TTC549 (cell line): ENCODE results near the gene PLBD2.

Experiments
- FAIRE-seq: peaks from 2 replicates; lab custom pipeline; 2012; peaks lifted over from hg19 to GRCh38; lab: Jason Lieb, UNC

Gene PLBD2

GRCh38 chr12:113358381-113359132 is at the start of gene PLBD2:
TSS of gene PLBD2 (plus strand) at chr12:113358587. CDS start at chr12:113358601, 14 bp downstream.
- no peak for FAIRE-seq

GRCh38 chr12:113310489-113310888 is 47.9 kb upstream of the PLBD2 start:
- no peak for FAIRE-seq

GRCh38 chr12:113314121-113314529 is 44.3 kb upstream of the PLBD2 start:
- no peak for FAIRE-seq

- FAIRE-seq = no peak
Measured at GRCh38 chr12:113315358-113315757, 43.0 kb upstream of the PLBD2 start.

GRCh38 chr12:113316155-113316554 is 42.2 kb upstream of the PLBD2 start:
- no peak for FAIRE-seq

GRCh38 chr12:113317122-113317521 is 41.3 kb upstream of the PLBD2 start:
- FAIRE-seq = no peak

- no peak for FAIRE-seq
Measured at GRCh38 chr12:113318046-113318656, 40.2 kb upstream of the PLBD2 start.

GRCh38 chr12:113318900-113319628 is 39.3 kb upstream of the PLBD2 start:
- FAIRE-seq = no peak

- no peak for FAIRE-seq
Measured at GRCh38 chr12:113320401-113320800, 38.0 kb upstream of the PLBD2 start.

GRCh38 chr12:113322343-113322742 is 36.0 kb upstream of the PLBD2 start:
- FAIRE-seq = no peak

- FAIRE-seq = no peak
Measured at GRCh38 chr12:113325916-113326315, 32.5 kb upstream of the PLBD2 start.

GRCh38 chr12:113326775-113327395 is 31.5 kb upstream of the PLBD2 start:
- no peak for FAIRE-seq

- no peak for FAIRE-seq
Measured at GRCh38 chr12:113328368-113328889, 30.0 kb upstream of the PLBD2 start.

GRCh38 chr12:113329022-113329790 is 29.2 kb upstream of the PLBD2 start:
- no peak for FAIRE-seq

- FAIRE-seq = no peak
Measured at GRCh38 chr12:113329791-113330417, 28.5 kb upstream of the PLBD2 start.

GRCh38 chr12:113330505-113330904 is 27.9 kb upstream of the PLBD2 start:
- no peak for FAIRE-seq

- no peak for FAIRE-seq
Measured at GRCh38 chr12:113332688-113333417, 25.5 kb upstream of the PLBD2 start.

GRCh38 chr12:113333418-113333750 is 25.0 kb upstream of the PLBD2 start:
- no peak for FAIRE-seq

- FAIRE-seq = no peak
Measured at GRCh38 chr12:113333877-113334785, 24.3 kb upstream of the PLBD2 start.
